T-helper 1 cell treated with Interleukin-12 subunit alpha and Interleukin-12 subunit beta and Interleukin-4 antibody, amounts not matched to agents 30 μg/mL and 1 μg/mL, for 36 hours (primary cell): ENCODE data around the gene ACBD4.

ENCODE experiments used
- H3K27ac Mint-ChIP-seq: one replicate; pipeline ENCODE4 v1.8.0; 2021; ENCODE audit warnings: mild to moderate bottlenecking, mixed read lengths
- H3K27me3 Mint-ChIP-seq: one replicate; pipeline ENCODE4 v1.8.0; 2021; ENCODE audit warnings: low read depth, mixed read lengths
- H3K36me3 Mint-ChIP-seq: one replicate; pipeline ENCODE4 v1.8.0; 2021; ENCODE audit warnings: low read depth, mixed read lengths
- H3K4me1 Mint-ChIP-seq: one replicate; pipeline ENCODE4 v1.8.0; 2021; ENCODE audit warnings: low read depth, mixed read lengths
- H3K4me3 Mint-ChIP-seq: one replicate; pipeline ENCODE4 v1.8.0; 2021; ENCODE audit warnings: mild to moderate bottlenecking, moderate library complexity, mixed read lengths
- H3K9me3 Mint-ChIP-seq: one replicate; pipeline ENCODE4 v1.8.0; 2021; ENCODE audit warnings: mixed read lengths

The ACBD4 gene

GRCh38 chr17:45190503-45191255, 55.2 kb downstream of the ACBD4 start:
- H3K27me3 Mint-ChIP-seq = no peaks in the 10 kb centered on the region
- no peaks in the 10 kb centered on the region for H3K9me3 Mint-ChIP-seq
- no peak overlapping the region for H3K27ac Mint-ChIP-seq
- no peak overlapping the region for H3K4me3 Mint-ChIP-seq
- no peaks in the 10 kb centered on the region for H3K36me3 Mint-ChIP-seq
- no peaks in the 10 kb centered on the region for H3K4me1 Mint-ChIP-seq
